Esophagus muscularis mucosa (tissue), 4 donors: ENCODE data around the gene STAT4. TPM values are rescaled to one million over a fixed set of nuclear protein-coding genes. Genes with fewer than 3 reads are reported as not detected.

ENCODE experiments used
- DNase-seq: peaks from one replicate; pipeline ENCODE4 v3.0.0-alpha.2; 2017; ENCODE audit errors: extremely low spot score
- H3K27ac ChIP-seq, 4 donors: fragments of 200-600 bp; sonication (generic); replicated peaks in 1 of 4; 1 replicate in 3 of 4; 2 replicates in 1 of 4; pipeline ENCODE4 v1.5.1; 2016 to 2019; ENCODE audit warnings: mild to moderate bottlenecking in 1 of 4
- H3K27me3 ChIP-seq, 4 donors: fragments of 200-600 bp; sonication (generic); one replicate each; pipeline versions ENCODE4 v1.5.1 to v1.6.0; 2016 to 2019
- H3K36me3 ChIP-seq, 4 donors: fragments of 200-600 bp; sonication (generic); one replicate each; pipeline ENCODE4 v1.5.1; 2016 to 2019
- H3K4me1 ChIP-seq, 4 donors: fragments of 200-600 bp; sonication (generic); one replicate each; pipeline ENCODE4 v1.5.1; 2016 to 2019
- H3K4me3 ChIP-seq, 4 donors: fragments of 200-600 bp; sonication (generic); 1 replicate in 2 of 4; 2 replicates in 2 of 4; pipeline ENCODE4 v1.5.1; 2016 to 2019; ENCODE audit warnings: mild to moderate bottlenecking in 4 of 4, moderate library complexity in 1 of 4
- H3K9me3 ChIP-seq, 4 donors: fragments of 200-600 bp; sonication (generic); 1 replicate in 3 of 4; 2 replicates in 1 of 4; pipeline ENCODE4 v1.5.1; 2016 to 2019
- CTCF ChIP-seq, 3 experiments: fragments of 200-600 bp in 2 of 3; fragments of 450-650 bp in 1 of 3; sonication (generic) in 2 of 3; IDR thresholded peaks; one replicate each; pipeline ENCODE4 v1.5.1; 2017 to 2019; ENCODE audit warnings: antibody characterized with exemption in 3 of 3, mild to moderate bottlenecking in 2 of 3, moderate library complexity in 1 of 3
- EP300 ChIP-seq: sonication (generic); formaldehyde crosslinking; IDR thresholded peaks from one replicate; pipeline ENCODE4 v1.6.1; 2017; ENCODE audit warnings: antibody characterized with exemption
- POLR2A ChIP-seq: fragments of 450-650 bp; IDR thresholded peaks from one replicate; pipeline ENCODE4 v1.6.1; 2017; ENCODE audit warnings: antibody characterized with exemption, moderate library complexity, mild to moderate bottlenecking, low read depth
- POLR2AphosphoS5 ChIP-seq, 2 donors: sonication (generic); formaldehyde crosslinking; IDR thresholded peaks; one replicate each; pipeline ENCODE4 v1.6.1; 2017; ENCODE audit warnings: antibody characterized with exemption in 2 of 2
- WGBS: methylation state at CpG from one replicate; pipeline ENCODE4 v1.1.5; 2018; 5-methylcytosine and 5-hydroxymethylcytosine counted together
- intact Hi-C: fragments of 100-400 bp; cut with DNase I; formaldehyde crosslinking; loops from one replicate; pipeline ENCODE4 v1.15.1; 2023
- total RNA-seq, 4 donors: library from RNA; depleted of rRNA; stranded (reverse); fragments of >200 nt; gene quantifications; one replicate each; pipeline versions ENCODE4 v1.1.0 to v1.2.1, GENCODE V29; 2016

Gene STAT4
- total RNA-seq, 4 donors from 2014 or later: 0.26 to 5.4 (median 2.4) TPM

DNA sequence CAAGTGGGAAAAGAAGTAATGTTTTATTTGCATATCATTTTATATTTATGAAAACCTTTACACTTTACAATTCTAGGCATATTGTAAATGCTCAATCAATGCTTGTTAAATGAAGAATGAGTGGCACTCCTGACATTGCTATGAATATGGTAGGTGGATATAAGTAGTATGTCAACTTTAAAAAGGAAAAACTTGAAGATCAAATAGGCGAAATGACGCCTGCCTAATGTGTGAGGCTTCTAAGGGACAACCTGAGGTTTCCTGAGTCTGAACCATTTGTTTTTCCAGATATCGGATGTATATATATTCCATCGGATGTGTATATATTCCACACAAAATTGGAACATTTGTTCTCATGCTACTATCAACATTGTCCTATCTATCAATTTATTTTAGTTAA is 1.4 kb downstream of the STAT4 start:
- WGBS: 89% methylated on average over 4 of the region's 4 CpGs
- no peaks in the 10 kb centered on the region for H3K9me3 ChIP-seq
- peaks cover 0 to 15% (median 12%) of the 10 kb centered on the region in 4 donors for H3K4me1 ChIP-seq
- peaks cover 0 to 14% (median 0%) of the 10 kb centered on the region in 4 donors for H3K27me3 ChIP-seq
- H3K4me3 ChIP-seq: no peak overlapping the region
- TF ChIP-seq EP300 (no peak), POLR2AphosphoS5 (IDR thresholded peaks at IDR 0.05) (no peak)
- intact Hi-C loops: no loop called here
- H3K36me3 ChIP-seq: no peaks in the 10 kb centered on the region
- H3K27ac ChIP-seq: no peak overlapping the region
- DNase-seq: no peak

DNA sequence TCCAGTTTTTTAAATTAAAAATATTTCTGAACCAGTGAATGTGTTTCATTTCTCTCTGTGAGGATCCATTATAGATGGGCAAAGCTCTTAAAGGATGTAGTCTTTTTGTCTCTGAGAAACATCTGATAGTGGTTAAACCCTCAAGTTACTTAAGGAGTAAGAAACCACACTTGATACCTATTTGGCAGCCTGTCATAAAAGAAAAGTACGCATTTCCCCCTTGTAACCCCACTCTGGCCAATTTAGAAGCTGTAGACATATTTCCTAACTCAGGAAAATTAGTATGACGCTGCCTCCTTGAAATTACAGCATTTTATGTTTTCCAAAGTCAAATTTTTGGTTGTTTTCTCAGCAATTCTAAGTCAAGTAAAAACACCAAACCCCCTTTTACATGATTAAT is 2.0 kb downstream of the STAT4 start:
- intact Hi-C loops: no loop called here
- Histone ChIP-seq H3K36me3 (no peaks in the 10 kb centered on the region), H3K27ac (no peak overlapping the region), H3K4me1 (peaks cover 0 to 15% (median 12%) of the 10 kb centered on the region in 4 donors), H3K4me3 (no peak overlapping the region), H3K9me3 (no peaks in the 10 kb centered on the region), H3K27me3 (peaks cover 0 to 14% (median 0%) of the 10 kb centered on the region in 4 donors)
- TF ChIP-seq POLR2AphosphoS5 (IDR thresholded peaks at IDR 0.05): no peak
- no peak for TF ChIP-seq CTCF (IDR thresholded peaks at IDR 0.05)
- no peak for TF ChIP-seq POLR2A
- no peak for TF ChIP-seq EP300
- DNase-seq: no peak
- 92% methylated on average over 2 of the region's 2 CpGs for whole genome bisulfite sequencing

DNA sequence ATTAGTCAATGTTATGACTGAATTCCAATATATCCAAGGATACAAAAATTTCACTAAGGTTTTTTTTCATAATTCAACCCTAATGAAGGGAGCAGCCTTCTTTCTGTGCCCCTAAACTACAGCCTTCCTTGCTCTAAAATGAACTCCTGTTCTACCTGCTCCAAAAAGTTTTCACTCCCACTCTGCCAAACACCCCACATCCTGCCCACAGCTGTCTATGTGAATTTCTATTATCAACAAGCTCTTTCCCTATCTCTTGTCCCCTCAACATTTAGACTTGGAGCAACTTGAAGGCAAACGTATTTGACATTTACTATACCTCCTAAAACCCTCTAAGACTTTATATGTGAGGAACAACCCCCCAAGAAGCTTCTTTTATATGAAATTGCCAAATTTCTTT is 2.5 kb downstream of the STAT4 start:
- WGBS: 96% methylated on average over 1 of the region's 1 CpG
- intact Hi-C loops: no loop called here
- Histone ChIP-seq H3K27me3 (peaks cover 0 to 14% (median 0%) of the 10 kb centered on the region in 4 donors), H3K4me1 (peaks cover 0 to 15% (median 12%) of the 10 kb centered on the region in 4 donors), H3K9me3 (no peaks in the 10 kb centered on the region), H3K36me3 (no peaks in the 10 kb centered on the region), H3K27ac (no peak overlapping the region), H3K4me3 (no peak overlapping the region)
- TF ChIP-seq EP300 (no peak), POLR2A (no peak), CTCF (IDR thresholded peaks at IDR 0.05) (no peak), POLR2AphosphoS5 (IDR thresholded peaks at IDR 0.05) (no peak)
- no peak for DNase-seq

DNA sequence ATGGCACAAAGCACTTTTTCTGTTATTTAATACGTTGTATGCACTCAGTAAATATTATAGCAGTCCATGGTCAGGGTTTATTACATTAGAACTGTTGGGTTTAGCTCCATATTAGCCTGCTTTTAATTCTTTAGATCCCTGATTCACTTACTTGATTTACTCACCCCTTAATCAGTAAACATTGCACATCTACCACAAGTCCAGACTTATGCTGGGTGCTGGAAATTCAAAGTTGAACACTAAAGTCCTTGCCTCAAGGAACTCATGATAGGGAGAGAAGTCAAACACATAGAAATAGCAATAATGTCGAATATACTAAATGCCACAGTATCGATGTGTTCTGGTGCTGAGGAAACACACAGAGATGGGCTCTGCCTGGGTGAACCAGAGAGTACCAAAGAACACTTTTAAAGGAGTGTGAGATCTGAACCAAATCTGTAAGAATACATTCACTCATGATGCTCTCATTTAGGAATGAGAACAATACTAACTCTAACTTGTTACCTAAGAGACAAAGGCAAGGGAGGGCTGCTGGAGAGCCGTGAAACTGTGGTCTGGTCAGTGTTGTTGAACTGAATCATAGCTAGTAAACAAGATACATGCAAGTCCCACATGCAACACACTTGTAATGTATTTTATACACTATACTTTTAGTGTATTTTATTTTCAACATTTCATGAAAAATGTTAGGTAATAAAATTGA is 4.9 kb downstream of the STAT4 start:
- no peak for DNase-seq
- Histone ChIP-seq H3K4me3 (no peak overlapping the region), H3K4me1 (peaks cover 0 to 10% (median 8%) of the 10 kb centered on the region in 4 donors), H3K9me3 (no peaks in the 10 kb centered on the region), H3K27ac (no peak overlapping the region), H3K27me3 (peaks cover 0 to 8% (median 0%) of the 10 kb centered on the region in 4 donors), H3K36me3 (no peaks in the 10 kb centered on the region)
- intact Hi-C loops: no loop called here
- TF ChIP-seq POLR2A (no peak), CTCF (IDR thresholded peaks at IDR 0.05) (no peak), EP300 (no peak), POLR2AphosphoS5 (IDR thresholded peaks at IDR 0.05) (no peak)
- 94% methylated on average over 4 of the region's 4 CpGs for WGBS

DNA sequence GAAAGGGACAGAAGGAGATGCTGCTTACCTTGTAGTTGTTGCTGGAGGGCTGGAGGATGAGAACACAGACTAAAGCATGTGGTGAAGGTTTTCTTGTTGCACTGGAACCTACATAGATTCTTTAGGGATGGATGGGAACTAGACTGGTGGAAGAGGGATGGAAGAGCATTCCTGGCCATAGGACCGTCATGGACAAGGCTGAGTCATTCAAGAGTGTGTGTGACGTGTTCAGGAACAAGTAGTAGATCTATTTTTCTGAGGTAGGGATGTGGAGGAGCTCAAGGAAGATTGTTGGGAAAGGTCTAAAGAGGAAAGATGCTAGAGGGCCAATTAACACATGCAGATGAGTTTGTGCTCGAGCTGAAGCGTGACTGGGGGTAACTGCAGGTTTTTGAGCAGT is 6.6 kb downstream of the STAT4 start:
- no peak overlapping the region for H3K27ac ChIP-seq
- no peaks in the 10 kb centered on the region for H3K9me3 ChIP-seq
- WGBS: 83% methylated on average over 4 of the region's 4 CpGs
- H3K4me3 ChIP-seq: no peak overlapping the region
- intact Hi-C loops: no loop called here
- no peaks in the 10 kb centered on the region for H3K36me3 ChIP-seq
- no peaks in the 10 kb centered on the region for H3K4me1 ChIP-seq
- DNase-seq: no peak
- no peaks in the 10 kb centered on the region for H3K27me3 ChIP-seq
- TF ChIP-seq CTCF (IDR thresholded peaks at IDR 0.05) (no peak), EP300 (no peak), POLR2A (no peak), POLR2AphosphoS5 (IDR thresholded peaks at IDR 0.05) (no peak)
